ENCODE measurements around the gene NFKBIB. TPM values are rescaled to one million over a fixed set of nuclear protein-coding genes. Genes with fewer than 3 reads are reported as not detected.

NFKBIB gene
- total and polyA plus RNA-seq, 2 of the 13 experiments (the other 11 are each of a cell fraction or from before 2014, with no cell fraction given): 8.6 to 14.9 TPM

GRCh38 chr19:38899447-38900201 is at the start of gene NFKBIB, which contains the start of gene SIRT2 (continued):
- TF ChIP-seq SALL2 (CRISPR knock-in tag; IDR thresholded peaks at IDR 0.05) (0 out of 2 replicates have a peak, but pooled peaks have one; percentile 41), FOXK1 (CRISPR knock-in tag; IDR thresholded peaks at IDR 0.05; ENCODE audit: borderline replicate concordance, low read depth) (peak; percentile 64), SOX13 (IDR thresholded peaks at IDR 0.05) (no peak), SOX13 (CRISPR knock-in tag; conservative IDR thresholded peaks at IDR 0.05 in 1 of 2, IDR thresholded peaks at IDR 0.05 in 1 of 2) (peak in 1 of 2 experiments; percentile 27; a peak in 1 of 4 replicates), SMAD1 (CRISPR knock-in tag; IDR thresholded peaks at IDR 0.05; ENCODE audit: borderline replicate concordance, low read depth) (0 out of 2 replicates have a peak, but pooled peaks have one; percentile 51), ZBTB44 (CRISPR knock-in tag; IDR thresholded peaks at IDR 0.05) (no peak), E2F1 (CRISPR knock-in tag; IDR thresholded peaks at IDR 0.05) (peak; percentile 89), ZNF552 (CRISPR knock-in tag; IDR thresholded peaks at IDR 0.05; ENCODE audit: borderline replicate concordance) (no peak), MIER3 (CRISPR knock-in tag; IDR thresholded peaks at IDR 0.05; ENCODE audit: borderline replicate concordance) (peak; percentile 56; the same call in 1 of the 2 replicates), GABPB1 (CRISPR knock-in tag; IDR thresholded peaks at IDR 0.05) (peak; percentile 95), MNT (IDR thresholded peaks at IDR 0.05) (peak; percentile 59), MXD3 (CRISPR knock-in tag; IDR thresholded peaks at IDR 0.05) (peak; percentile 43; the same call in 1 of the 2 replicates), STAG1 (CRISPR knock-in tag; IDR thresholded peaks at IDR 0.05) (peak; percentile 38), NFKB2 (CRISPR knock-in tag; IDR thresholded peaks at IDR 0.05; ENCODE audit: borderline replicate concordance) (peak; percentile 50; the same call in 1 of the 2 replicates), ARID5B (CRISPR knock-in tag; IDR thresholded peaks at IDR 0.05) (peak; percentile 18; the same call in 1 of the 2 replicates), ETV5 (CRISPR knock-in tag; IDR thresholded peaks at IDR 0.05; ENCODE audit: borderline replicate concordance) (0 out of 2 replicates have a peak, but pooled peaks have one; percentile 35), SMAD9 (CRISPR knock-in tag; IDR thresholded peaks at IDR 0.05) (no peak), HDAC2 (CRISPR knock-in tag; IDR thresholded peaks at IDR 0.05) (peak; percentile 64), ZNF383 (CRISPR knock-in tag; IDR thresholded peaks at IDR 0.05; ENCODE audit: borderline replicate concordance) (no peak), ZNF331 (CRISPR knock-in tag; IDR thresholded peaks at IDR 0.05) (peak; percentile 8; the same call in 1 of the 2 replicates)
